Inflammatory macrophage treated with lipopolysaccharide for 1 hour (primary cell): Measurements from ENCODE around the gene GOLIM4.

ENCODE experiments used
- DNase-seq, 2 donors: peaks; one replicate each; pipeline ENCODE4 v3.0.0-alpha.2; 2020 to 2022

GOLIM4 gene

DNA sequence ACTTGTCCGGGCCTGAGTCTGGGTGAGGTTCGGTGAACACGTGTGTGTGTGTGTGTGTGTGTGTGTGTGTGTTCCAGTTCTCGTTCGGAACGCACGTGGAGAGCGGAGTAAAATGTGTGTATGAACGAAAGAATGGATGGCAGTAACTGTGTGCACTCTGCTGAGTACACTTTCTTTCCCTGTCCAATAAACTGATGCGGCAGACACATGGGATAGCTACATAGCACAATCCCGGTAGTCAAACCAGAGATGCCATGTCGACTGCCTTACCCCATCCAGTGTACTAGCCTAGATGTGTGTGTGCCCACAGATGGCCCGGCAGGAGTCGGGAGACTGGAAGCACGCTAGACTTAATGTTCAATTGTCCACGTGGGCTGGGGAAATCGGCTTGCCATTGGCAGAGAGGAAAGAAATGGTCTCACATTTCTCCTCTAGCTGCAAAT lies 507 bp upstream of the GOLIM4 start:
- DNase-seq = peak; percentile 55 to 74

DNA sequence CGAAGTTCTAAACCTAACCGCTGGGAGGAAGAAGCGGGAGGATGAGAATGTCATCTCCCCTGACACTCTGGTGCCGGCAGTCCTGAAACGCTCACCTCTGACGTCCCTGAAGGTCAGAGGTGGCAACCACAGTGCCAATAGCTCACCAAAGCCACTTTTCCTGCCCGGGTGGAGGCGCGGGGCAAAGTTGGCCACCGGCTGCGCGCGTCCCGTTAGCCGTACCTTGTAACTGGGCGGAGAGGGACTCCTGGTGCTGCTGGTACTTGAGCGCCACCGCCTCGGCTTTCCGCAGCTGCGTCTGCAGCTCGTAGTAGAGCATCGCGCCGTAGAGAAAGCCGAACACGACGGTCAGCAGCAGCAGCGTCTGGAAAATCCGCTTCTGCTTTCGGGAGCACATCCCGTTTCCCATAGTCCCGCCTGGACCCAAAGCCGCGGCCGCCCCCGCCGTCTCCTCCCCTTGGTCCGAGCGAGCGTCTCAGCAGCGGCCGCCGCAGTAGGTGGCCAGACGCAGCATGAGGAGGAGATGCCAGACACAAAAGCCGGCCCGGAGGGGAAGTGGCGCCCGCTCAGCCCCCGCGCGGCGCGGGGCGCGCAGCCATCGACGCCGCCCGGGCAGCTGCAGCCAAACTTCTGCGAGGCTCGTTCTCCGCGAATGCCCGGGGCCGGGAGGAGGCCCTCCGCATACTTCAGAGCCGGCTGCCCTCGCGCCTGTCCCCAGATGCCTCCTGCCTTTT lies 680 bp downstream of the GOLIM4 start:
- peak; percentile 76 to 88 for DNase-seq

GRCh38 chr3:168094580-168094876 lies 1.2 kb downstream of the GOLIM4 start:
- DNase-seq = peak in 1 of 2 donors; percentile 57

- DNase-seq = no peak
These were observed 1.9 kb downstream of the GOLIM4 start for GRCh38 chr3:168093790-168094189.

DNA sequence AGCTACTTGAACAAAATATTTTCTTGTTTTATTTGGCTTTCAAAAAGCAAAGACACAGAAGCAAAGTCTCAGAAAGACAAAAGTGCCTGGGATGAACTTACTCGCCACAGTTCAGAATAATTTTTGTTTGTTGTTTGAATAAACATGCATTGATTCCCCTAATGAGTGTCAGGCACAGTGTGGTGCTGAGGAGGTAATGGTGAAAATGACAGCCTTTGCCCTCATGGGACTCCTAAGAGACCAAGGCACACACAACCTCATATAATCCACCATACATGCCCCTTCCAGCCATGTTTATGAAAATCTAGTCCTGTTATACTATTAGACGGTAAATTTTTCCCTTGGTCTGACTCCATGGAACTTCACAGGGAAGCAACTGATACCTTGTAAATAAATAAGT lies 2.5 kb downstream of the GOLIM4 start:
- DNase-seq = no peak

DNA sequence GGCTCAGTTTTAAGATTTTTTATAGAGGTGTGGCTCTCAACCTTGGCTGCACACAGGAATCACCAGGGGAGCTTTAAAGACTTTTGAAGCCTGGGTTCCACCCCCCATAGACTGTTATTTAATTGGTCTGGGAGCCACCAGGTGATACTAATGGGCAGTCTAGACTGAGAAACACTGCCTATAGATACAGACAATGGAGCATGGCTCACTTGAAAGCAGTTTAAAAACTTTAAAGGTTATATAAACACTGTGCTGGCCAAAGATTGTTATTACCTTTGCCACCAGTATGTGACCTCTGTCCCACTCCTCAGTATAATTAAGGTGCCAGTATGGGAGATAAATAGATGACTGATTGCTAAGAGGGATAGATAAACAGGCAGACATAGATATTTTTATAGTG lies 3.8 kb downstream of the GOLIM4 start:
- DNase-seq = no peak

GRCh38 chr3:168091302-168091858 lies 4.3 kb downstream of the GOLIM4 start:
- DNase-seq = no peak

DNA sequence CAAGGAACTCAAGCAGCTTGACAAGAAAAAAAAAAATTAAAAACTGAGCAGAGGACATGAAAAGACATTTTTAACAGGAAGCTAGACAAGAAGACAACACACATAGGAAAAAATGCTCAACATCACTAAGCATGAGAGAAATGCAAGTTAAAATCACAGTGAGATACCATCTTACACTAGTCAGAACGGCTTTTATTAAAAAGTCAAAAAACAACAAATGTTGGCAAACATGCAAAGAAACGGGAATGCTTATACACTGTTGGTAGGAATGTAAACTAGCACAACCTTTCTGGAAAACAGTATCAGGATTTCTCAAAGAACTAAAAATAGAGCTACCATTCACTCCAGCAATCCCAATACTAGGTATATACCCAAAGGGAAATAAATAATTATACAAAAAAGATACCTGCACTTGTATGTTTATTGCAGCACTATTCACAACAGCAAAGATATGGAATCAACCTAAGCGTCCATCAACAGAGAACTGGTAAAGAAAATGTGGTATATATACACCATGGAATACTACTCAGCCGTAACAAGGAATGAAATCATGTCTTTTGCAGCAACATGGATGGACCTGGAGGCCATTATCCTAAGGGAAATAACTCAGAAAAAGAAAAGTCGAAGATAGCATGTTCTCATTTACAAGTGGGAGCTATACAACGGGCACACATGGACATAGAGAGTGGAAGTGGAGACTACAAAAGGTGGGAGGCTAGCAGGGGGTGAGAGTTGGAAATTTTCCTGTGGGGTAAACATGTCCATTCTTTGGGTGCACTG lies 5.2 kb downstream of the GOLIM4 start:
- no peak for DNase-seq

DNA sequence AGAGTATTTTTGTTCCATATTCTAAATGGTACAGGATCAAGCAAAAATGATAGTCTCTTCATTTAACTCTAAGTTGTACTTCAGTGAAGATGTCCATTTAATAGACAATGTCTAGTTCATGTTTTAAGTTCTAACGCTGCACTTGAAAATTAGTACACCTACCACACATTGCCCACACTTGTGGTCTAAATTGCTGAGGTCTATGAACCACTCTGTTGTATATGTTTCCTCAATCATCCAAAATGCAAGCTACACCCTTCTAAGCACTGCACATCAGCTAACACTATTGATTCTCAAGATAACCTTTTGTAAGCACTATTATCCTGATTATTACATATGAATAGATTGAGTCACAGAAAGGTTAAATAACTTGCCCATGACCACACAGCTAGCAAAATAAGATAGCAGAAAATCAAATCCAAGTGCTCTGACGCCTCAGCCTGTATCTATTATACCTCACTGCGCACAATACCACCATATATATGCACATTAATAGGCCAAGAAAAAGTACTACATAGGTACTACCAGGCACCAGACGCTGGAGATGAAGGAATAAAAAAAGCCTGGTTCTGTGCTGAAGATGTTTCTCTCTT lies 6.4 kb downstream of the GOLIM4 start:
- DNase-seq = no peak

DNA sequence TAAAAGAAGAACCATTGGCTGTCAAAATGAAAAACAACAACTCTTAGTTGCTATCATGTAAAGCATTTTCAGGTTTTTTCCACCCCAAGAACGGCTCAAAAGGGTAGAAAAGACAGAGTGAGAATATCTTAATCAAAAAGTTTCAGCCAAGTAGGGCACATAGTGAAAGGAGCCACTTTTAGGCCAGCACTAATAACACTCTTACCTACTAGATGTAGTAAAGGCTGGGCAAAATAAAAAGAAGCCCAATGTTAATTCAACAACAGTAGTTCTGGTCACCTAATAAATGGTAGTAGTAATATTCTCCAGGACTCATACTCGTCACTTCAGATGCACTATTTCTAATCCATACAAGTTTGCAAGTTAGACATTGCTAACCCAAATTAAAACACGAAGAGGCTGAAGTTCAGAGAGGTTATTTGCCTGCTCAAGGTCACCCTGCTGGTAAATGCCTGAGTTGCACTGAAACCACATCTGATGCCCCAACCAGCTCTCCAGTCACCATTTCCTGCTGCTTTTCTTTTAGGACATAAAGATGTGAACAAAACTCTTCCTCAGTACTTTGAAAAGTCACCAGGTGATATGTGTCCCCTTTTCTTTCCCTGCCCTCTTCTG lies 7.5 kb downstream of the GOLIM4 start:
- DNase-seq = no peak

- no peak for DNase-seq
These were observed 8.2 kb downstream of the GOLIM4 start for GRCh38 chr3:168087539-168087938.

DNA sequence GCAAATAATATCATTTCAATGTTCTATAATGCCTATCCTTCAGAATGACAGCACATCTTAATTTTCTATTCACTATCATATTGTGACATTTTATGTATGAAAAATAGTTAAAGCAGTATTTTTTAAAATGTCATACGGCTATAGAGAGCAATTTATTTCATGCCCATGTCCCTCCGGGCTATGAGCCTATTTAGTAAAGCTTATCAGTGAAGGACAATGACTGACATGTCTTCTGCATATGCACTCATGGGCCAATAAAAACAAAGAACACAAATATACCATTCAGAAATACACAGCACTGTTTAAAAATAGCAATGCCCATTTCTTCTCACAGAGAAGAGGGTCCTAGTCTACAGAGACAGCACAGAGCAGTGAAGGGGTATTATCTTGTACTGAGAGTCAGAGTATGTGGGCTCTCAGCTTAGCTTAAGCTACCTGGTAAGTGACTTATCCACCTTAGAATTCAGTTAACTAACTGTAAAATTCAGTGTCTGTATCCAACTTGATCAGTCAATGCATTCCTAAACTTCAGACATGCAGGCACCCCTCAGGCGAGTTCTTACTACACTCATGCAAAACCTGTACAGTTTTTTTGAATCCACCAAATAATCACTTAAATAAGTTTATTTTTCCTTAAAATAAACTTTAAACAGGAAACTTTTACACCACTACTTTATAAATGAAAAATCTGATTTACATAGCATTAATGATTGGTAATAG lies 9.0 kb downstream of the GOLIM4 start:
- DNase-seq = no peak

DNA sequence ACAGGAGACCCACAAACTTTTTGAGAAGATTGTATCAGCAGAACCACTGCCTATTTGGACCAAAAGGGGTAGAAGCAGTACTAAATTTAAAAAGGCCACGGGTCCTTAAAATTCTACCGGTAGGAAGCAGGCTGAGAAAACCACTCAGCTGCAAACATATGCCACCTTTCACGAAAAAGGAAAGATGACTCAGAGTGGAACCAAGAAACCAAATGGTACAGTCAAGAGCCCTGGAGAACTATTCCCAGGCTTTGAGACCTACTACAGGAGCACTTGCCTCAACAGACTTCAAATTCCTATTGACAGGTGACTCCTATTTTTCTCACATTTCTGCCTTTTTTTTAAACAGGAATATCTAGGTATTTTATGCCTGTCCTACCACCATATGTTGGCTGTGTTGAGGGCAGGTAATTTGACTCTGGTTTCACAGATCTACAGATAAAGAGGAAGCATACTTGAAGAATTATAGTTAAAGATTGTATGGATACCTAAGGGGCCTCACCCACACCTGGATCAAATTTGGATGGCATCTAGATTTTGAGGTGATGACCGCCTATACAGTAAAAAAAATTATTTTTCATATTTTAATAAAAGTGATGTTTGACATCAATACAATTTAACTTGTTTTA lies 10.1 kb downstream of the GOLIM4 start:
- DNase-seq = no peak

- peak; percentile 15 to 75 for DNase-seq
These were observed 11.8 kb downstream of the GOLIM4 start for GRCh38 chr3:168083906-168084305.

DNA sequence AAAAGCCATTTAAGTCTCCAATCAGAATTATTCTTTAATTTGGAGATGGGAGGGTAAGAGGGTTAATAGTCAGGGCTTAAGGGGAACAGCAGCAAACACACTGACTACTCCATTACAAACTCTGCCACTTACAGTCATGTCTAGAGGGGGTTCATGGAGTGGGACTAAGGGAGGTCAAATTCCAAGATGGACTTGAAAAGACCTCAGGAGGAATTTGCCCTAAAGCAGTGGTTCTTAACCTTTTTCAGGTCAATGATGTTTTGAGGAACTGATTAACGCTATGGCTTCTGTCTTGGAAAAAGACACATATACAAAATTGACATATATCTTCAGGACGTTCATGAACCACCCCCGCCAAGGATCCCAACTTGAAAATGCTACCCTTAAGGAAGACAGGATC lies 13.9 kb downstream of the GOLIM4 start:
- no peak for DNase-seq

GRCh38 chr3:168081171-168081771 lies 14.5 kb downstream of the GOLIM4 start:
- peak in 1 of 2 donors; percentile 47 for DNase-seq

DNA sequence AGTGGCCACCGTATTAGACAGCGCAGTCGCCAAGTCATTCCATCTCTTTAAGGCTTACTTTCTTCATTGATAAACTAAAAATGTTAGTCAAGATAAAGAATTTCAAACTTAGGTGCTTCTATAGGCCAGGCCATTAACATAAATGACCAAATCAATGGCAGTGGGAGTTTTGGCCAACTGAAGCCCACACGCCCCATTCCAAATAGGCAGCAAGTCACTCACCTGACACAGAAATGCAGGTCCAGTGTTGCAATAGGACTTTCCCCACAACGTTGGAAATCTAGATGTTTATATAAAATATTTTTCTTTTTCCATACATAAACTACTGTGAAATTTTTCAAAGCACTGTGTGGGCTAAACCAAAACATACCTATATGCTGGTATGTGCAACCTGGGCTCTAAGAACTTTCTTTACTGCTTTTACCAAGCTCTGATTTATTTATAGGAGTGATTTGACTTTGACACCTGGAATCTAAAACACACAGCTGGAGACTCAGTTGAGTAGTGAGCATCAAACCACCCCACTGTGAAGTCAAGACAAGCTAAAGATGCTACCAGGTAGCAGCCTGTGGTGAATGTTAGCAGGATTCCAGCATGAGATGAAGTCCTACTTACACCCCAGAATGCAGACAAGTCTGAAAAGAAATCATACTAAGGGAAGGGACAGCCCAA lies 15.1 kb downstream of the GOLIM4 start:
- DNase-seq = no peak

- DNase-seq = no peak
These were observed 15.7 kb downstream of the GOLIM4 start for GRCh38 chr3:168080022-168080421.

DNA sequence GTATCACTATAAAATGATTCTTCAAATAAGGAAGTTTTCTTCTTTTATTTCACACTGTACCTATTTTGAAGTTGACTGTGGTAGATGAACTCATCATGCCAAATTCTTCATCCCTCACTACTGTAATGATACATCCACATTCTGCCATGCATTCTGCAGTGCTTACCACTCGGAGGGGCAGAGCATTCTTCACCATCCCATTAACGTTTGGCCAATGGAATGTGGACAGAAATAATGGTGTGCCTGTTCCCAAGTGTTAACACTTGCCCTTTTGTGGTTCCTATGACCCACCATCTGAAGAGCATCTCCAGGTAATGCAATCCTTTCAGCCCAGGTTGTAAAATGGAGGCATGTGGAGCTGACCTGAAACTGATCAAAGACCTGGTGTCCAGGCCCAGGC lies 18.6 kb downstream of the GOLIM4 start:
- no peak for DNase-seq

- DNase-seq = peak; percentile 44 to 46
These were observed 21.7 kb downstream of the GOLIM4 start for GRCh38 chr3:168073842-168074605.

DNA sequence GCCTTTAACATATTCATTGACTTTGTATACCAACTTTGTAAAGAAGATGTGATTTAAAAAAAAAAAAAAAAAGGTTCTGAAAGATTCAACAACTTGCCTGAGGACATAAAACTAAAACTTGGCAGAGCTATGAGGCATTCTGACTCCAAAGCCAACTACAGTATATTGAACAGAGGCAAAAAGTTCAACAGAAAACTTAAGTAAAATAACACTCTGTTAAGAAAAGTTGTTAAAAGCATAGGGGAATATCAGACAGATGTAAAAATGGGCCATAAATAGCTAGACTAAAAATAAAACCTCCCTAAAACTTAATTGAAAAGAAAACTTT lies 23.4 kb downstream of the GOLIM4 start:
- no peak for DNase-seq
